GM18526 (cell line): ENCODE measurements around the gene SRRT.

Experiments
- POLR2A ChIP-seq: IDR thresholded peaks from 3 replicates; pipeline ENCODE4 v1.6.1; 2011; ENCODE audit not compliant: insufficient read length; ENCODE audit errors: extremely low read depth

Gene SRRT

DNA sequence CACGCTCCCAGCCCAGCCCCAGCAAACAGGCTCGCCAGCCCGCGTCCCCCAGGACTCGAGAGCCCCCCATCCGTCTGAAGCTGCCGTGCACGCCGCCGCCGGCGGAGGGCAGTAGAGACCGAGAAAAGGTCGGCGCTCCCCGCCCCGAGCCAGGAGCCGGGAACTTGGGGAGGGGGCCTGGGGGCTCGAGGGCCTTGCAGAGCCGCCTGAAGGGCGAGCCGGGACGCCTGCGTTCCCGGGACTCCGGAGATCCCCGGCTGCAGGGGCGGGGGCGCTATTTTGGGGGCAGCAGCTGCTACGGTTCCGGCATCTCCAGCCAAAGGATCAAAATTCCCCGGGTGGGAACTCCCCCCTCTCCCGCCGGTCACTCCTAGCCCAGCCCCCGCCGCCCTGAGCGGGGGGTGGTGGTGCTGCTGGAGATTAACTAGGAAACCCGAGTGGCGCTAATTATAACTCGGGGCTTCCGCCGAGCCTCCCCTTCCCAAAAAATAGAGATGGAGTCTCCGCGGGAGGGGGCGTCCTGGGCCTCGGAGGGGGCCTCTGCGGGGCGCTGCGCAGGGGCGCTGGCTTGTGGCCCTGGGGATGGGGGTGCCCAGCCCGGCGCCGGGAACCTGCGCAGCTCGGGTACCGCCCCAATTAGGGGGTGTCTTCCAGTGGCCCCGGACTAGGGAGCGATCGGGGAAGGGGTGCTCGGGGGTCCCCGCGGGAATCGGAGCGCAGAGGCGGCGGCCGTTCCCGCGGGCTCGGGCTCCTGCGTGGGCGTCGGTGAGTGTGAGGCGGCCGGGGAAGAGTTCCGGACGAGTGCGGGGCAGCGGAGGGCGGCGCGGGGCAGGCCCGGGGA, 20.2 kb downstream of the SRRT start:
- no peak for TF ChIP-seq POLR2A

DNA sequence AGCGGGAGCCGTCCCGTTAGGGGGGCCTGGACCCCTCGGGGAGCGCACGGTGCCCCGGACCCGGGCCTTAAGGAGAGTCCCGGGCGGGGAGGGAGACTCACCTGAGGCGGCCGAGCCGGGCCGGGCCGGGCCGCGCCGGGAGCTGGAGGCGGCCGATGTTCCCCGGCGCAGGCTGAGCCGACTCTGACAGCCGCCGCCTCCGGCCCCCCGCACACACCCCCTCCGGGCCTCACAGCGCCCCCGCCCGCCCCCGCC, 20.7 kb downstream of the SRRT start, which contains the start of gene ACHE:
Gene ACHE (minus strand): TSS at position 188 of the 255 bp plus-strand sequence. CDS start 1,656 bp downstream, outside the sequence.
- TF ChIP-seq POLR2A: no peak

DNA sequence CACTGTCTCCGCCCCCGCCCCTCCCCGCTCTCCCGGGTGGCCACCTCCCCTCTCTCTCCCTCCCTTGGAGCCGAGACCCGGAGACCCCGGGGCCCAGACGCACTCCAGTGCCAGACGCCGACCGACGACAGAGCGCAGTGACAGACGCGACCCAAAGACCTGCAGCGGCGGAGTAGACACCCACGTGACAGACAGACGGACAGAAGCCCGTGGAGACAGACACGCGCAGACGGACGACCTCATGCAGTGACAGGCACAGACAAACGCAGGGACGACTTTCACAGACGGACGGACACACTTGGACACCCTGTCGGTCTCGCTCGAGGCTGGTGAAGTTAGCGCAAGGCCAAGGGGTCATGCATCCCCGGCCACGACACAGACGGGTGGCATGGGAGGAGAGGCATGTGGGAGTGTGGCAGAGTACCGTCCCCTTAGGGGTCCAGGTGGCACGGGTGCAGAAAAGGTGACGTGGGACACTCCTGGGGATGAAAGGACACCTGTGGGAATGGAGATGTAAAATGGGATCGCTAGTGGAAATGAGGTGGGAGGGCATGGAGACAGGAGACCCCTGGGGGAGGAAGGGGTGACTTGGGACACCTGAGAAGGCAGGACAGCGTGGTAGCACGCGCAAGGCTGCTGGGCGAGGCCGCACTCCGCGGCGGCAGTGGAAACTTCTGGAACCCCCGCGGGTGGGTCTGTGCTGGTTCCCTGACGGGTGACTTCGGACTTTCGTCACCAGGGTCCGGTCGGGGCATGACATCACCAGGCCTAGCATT, 21.2 kb downstream of the SRRT start:
- no peak for TF ChIP-seq POLR2A

DNA sequence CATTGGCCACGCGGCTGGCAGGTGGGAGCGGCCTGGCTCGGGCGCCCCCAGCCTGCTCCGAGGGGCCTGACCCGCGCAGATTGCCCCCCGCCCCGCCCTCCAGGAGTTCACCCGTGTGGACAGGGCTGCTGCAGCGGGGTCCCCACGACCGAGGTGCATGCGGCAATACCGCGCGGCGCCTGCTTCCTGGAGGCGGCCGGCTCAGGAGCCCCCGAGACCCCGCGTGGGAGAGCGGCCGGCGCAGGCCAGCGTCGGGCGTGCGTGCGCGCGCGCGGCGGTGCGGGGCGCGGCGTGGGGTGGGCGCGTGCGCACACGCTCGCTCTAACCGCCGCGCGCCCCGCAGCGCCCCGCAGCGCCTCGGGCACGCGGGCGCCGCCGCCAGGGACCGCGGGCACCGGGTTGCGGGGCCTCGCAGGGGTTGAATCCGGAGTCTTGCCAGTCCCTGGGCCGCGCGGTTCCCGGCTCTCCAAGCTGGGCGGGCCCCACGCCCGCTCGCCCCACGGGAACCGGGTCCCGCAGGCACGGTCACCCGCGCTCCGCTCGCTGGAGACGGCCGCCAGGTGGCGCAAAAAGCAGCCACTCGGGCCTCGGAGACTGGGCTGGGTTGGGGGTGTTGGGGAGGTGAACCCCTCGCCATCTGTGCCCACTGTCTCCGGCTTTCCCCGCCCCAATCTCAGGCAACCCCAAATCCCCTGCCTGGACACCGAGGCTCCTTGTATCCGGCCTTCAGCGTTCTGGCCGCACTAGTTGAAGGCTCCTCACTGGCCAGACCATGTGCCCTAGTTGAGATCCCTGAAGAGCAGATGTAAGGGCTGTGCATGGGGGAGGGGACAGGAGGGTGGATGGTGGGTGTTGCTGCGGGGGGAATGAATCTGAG, 22.1 kb downstream of the SRRT start:
- no peak for TF ChIP-seq POLR2A

DNA sequence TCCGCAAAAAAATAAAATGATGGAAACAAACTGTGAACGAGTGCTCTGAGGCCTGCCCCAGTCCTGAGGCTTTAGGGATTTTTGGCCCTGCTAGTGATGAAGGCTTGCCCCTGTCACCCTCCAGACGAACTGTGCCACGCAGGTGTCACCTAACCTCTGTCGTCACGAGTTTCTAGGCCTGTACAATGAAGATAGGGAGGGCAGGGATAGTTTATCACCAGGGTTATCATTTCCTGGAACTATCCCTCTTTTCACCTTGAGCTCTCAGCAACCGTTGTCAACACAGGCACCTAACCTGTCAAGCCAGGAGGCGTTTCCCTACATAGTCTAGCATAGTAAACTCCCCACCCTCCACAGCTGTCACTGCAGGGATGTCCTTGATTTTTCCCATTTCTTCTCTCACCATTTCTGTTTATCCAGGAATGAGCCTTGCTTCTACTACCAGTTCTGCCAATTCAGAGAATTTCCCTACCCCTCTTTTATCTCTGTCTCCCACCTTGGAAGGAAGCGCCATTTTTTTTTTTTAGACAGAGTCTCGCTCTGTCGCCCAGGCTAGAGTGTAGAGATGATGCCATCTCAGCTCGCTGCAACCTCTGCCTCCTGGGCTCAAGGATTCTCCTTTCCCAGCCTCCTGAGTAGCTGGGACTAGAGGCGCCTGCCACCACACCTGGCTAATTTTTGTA, 23.0 kb downstream of the SRRT start:
- TF ChIP-seq POLR2A: no peak

DNA sequence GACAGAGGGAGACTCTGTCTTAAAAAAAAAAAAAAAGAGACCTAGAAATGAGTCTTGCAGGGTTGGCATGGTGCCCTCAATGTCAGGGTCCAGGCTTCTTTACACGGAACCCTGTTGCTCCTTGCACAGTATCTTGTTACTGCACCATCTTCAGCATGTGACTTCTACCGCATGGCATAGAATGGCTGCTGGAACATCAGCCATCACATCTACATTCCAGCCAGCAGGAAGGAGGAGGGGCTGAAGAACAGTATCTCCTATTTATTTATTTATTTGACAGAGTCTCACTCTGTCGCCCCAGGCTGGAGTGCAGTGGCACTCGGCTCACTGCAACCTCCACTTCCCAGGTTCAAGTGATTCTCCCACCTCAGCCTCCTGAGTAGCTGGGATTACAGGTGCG, 24.5 kb downstream of the SRRT start:
- TF ChIP-seq POLR2A: no peak

DNA sequence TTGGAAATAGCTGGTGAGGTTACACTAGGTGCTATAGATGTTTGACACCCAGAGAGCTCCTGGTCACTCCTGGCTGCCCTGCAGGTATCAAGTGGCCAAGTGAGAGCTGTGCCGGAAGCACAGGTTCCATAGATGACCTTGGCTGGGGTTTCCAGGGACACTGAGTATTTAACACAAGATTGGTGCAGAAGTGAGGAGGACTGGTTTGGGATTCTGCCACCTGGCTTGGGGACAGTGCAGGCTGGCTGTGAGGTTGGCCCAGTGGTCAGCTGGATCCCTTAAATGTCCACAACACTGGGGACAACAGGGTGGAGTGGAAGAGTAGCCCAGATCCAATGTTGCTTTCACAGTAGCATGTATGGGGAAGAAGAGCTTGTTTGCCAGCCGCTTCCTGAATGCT, 26.1 kb downstream of the SRRT start:
- no peak for TF ChIP-seq POLR2A

DNA sequence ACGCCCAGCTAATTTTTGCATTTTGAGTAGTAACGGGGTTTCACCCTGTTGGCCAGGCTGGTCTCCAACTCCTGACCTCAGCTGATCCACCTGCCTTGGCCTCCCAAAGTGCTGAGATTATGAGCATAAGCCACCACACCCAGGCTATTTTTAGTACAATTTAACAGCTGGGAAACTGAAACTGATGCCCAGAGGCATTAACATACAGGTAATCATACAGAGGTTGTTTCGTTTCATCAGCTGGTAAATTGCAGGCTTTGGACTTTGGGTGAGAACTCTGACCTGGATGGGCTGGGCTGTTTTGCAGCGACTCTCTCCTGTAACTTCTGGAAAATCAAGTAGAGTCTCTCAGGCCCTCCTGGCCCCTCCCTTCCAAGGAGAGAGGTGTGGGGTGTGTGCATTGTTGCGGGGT, 27.0 kb downstream of the SRRT start:
- no peak for TF ChIP-seq POLR2A

DNA sequence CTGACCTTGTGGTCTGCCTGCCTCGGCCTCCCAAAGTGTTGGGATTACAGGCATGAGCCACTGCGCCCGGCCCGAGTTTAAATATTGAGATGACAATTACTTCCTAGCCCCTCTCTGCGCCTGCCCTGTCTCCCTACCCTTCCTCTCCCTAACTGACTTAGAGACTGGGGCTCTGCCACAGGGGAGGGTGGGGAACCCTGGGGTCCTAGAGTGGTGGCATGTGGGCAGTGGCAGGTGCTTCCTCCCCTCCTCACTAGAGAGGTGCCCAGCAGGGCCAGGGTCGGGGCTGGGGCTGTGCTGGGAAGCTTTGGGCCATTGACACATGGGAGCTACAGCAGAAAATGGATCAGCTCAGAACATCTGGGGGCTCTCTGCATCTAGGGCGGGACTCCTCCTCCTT, 27.7 kb downstream of the SRRT start:
- TF ChIP-seq POLR2A: no peak

DNA sequence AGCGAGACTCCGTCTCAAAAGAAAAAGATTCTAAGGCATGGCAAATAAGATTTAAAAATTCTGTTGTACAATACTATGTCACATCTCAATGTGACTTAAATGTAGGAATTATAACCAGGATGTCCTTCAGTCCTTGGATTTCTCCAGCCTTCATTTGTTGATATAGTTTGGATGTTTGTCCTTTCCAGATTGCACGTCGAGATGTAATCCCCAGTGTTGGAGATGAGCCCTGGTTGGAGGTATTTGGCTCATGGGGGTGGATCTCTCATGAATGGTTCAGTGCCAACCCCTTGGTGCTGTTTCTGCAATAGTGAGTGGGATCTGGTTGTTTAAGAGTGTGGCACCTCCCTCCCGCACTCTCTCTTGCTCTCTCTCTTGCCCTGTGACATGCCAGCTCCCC, 33.6 kb downstream of the SRRT start:
- TF ChIP-seq POLR2A: no peak

DNA sequence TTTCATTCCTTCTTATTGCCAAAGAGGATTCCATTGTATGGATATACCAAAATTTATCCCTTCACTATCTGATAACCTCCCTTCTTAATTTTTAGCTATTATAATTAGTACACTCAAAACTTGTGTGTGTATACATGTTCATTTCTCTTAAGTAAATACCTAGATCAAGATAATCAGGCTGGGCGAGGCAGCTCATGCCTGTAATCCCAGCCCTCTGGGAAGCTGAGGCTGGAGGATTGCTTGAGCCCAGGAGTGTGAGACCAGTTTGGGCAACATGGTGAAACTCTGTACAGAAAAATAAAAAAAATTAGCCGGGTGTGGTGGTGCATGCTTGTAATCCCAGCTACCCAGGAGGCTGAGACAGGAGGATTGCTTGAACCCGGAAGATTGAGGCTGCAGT, 36.6 kb downstream of the SRRT start:
- no peak for TF ChIP-seq POLR2A

DNA sequence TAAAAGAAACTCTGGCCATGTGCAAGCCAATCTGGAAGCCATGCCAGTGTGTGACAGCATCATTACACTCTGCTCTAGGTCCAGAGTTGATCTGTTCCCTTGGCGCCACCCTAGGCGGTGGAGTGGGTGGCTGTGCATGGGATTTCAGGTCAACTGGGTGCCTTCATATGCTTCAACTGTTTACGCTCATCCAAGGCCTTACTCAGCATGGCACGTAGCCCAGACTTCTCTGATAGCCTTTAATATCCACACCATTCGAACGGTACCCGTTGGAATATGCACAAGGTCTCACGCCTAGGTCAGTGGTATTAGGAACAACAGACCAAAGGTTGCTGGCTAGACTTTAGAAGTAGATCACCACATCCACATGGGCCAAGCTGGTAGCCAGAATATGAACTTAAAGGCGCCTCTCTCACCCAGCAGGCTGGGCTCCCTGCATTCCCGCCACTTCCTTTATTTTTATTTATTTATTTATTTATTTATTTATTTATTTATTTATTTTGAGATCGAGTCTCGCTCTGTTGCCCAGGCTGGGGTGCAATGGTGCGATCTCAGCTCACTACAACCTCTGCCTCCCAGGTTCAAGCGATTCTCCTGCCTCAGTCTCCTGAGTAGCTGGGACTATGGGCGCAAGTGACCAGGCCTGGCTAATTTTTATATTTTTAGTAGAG, 39.4 kb downstream of the SRRT start:
- no peak for TF ChIP-seq POLR2A

DNA sequence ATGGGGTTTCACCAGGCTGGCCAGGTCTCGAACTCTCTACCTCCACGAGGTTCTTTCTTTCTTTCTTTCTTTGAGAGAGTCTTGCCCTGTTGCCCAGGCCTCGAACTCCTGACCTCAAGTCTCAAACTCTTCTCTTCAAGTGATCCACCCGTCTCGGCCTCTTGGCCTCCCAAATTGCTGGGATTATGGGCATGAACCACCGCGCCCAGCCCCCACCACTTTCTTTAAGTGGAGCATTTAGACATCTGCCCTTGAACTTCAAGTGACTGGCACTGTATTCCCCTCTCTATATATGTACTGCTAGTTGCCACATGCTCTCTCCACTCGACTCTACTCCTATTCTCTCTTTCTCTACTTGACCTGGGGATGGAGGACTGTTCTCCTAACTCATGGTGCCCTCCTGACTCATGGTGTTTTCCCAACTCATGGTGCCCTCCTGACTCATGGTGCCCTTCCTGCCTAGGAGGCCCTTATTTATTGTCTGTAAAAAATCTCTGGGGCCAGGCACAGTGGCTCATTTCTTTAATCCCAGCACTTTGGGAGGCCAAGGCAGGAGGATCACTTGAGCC, 40.1 kb downstream of the SRRT start:
- TF ChIP-seq POLR2A: no peak

DNA sequence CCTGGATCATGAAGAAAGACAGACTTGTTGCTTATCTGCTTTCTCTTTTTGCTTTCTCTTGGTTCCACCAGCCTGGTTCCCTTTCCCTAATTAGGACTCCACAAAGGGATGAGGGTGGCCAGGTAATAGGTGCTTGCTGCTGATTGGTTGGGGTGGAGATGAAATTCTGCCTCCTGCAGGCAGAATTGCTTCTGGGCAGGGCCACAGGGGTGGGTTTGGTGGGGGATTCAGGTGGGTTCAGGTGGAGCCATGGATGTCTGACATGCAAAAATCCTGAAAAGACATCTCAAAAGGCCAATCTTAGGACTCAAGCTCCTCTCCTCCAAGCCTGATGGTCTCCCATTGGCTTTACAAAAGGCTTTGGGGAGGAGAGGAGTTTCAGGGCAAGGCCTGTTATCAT, 46.1 kb downstream of the SRRT start:
- TF ChIP-seq POLR2A: no peak
